CD4-positive, alpha-beta T cell treated with Interleukin-10 for 1 hour (primary cell): Measurements from ENCODE around the gene TRMT10C.
"Not testable (repeated sequence)": the region's sequence is repeated elsewhere in the genome, so short reads cannot be mapped to it uniquely, and the experiment has no call there.

ENCODE experiments used
- DNase-seq: peaks from one replicate; pipeline ENCODE4 v3.0.0-alpha.2; 2020

Gene TRMT10C

GRCh38 chr3:101549473-101549872 lies 12.2 kb upstream of the TRMT10C start:
- no peak for DNase-seq

GRCh38 chr3:101551359-101552081 lies 10.1 kb upstream of the TRMT10C start:
- not testable (repeated sequence) for DNase-seq

GRCh38 chr3:101553381-101553780 lies 8.3 kb upstream of the TRMT10C start:
- not testable (repeated sequence) for DNase-seq

- no peak for DNase-seq
Measured at GRCh38 chr3:101556064-101556463, 5.6 kb upstream of the TRMT10C start.

GRCh38 chr3:101567528-101568317 lies 6.1 kb downstream of the TRMT10C start:
- DNase-seq = no peak

- DNase-seq = peak; percentile 55
Measured at GRCh38 chr3:101571028-101571895, 9.6 kb downstream of the TRMT10C start.

GRCh38 chr3:101573449-101574387 lies 12.1 kb downstream of the TRMT10C start, which contains the start of gene PCNP:
Gene PCNP, plus strand, starts transcription at chr3:101574180. Its CDS starts 36 bp downstream, at chr3:101574216.
- DNase-seq = peak; percentile 99

- peak; percentile 71 for DNase-seq
Measured at GRCh38 chr3:101574388-101575112, 12.9 kb downstream of the TRMT10C start.

- DNase-seq = no peak
Measured at GRCh38 chr3:101577286-101577685, 15.6 kb downstream of the TRMT10C start.

GRCh38 chr3:101588616-101589015 lies 26.9 kb downstream of the TRMT10C start:
- DNase-seq = no peak

GRCh38 chr3:101591071-101591470 lies 29.4 kb downstream of the TRMT10C start:
- DNase-seq = no peak

GRCh38 chr3:101602731-101603130 lies 41.1 kb downstream of the TRMT10C start:
- no peak for DNase-seq

- no peak for DNase-seq
Measured at GRCh38 chr3:101603184-101603583, 41.5 kb downstream of the TRMT10C start.

GRCh38 chr3:101605398-101605797 lies 43.7 kb downstream of the TRMT10C start:
- DNase-seq = not testable (repeated sequence)

GRCh38 chr3:101611023-101611422 lies 49.4 kb downstream of the TRMT10C start:
- no peak for DNase-seq

GRCh38 chr3:101613014-101613413 lies 51.3 kb downstream of the TRMT10C start:
- not testable (repeated sequence) for DNase-seq

- no peak for DNase-seq
Measured at GRCh38 chr3:101615525-101615924, 53.9 kb downstream of the TRMT10C start.
